ENCODE results near the gene PLXNA2. TPM values are rescaled to one million over a fixed set of nuclear protein-coding genes. Genes with fewer than 3 reads are reported as not detected.
A peak's percentile ranks its signal among the peaks of the same experiment; 100 is the strongest.

PLXNA2 gene
- total RNA-seq, 1 experiment from 2014 or later: 69.7 TPM

DNA sequence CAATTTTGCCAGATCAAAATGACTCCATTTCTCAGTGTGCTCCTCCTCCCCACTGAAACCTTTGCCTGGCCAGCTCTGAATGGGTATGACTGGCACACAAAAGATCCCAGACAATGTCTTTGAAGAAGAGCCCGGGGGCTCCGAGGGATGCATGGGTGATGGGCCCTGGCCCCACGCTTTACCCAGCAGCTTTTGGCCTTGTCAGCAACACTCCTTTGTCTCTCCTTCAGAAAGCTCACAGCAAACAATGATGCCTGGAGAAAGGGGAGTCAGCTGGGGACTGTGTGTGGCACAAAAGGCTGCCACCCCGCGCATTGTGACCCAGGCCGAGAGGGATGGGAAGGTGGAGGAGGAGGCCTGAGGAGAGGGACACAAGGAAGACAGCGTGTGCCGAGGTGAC, 45.9 kb downstream of the PLXNA2 start:
- POLR2A ChIA-PET: interaction anchor here (0.6 to 13.7 kb wide), 7 partner anchors 9 to 1942 kb away, joined by 3 to 219 read pairs (median 22); no protein-coding TSS in a partner anchor
- H3K4me1 Mint-ChIP-seq (ENCODE audit: insufficient read depth, unreplicated experiment): peaks cover 27% of the 10 kb centered on the region

DNA sequence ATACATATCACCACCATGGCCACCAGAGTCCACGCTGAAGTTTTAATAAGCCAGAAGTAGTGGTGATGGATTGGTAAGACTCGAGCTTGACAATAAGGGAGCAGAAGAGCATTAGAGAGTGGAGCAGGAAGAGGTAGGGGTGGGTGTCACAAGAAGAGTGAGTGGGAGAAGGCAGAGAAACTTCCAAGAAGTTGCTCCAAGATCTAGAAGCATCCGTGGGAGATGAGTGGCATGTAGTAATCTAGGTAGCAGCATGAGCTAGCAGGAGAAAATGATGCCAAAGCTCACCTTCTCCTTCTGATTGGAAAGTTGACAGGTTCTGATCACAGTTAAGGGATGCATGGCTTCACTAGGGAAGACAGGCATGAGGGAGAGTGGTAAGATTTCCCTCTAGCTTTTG, 49.2 kb downstream of the PLXNA2 start:
- H3K27me3 Mint-ChIP-seq (ENCODE audit: insufficient read depth, unreplicated experiment): no peaks in the 10 kb centered on the region
- ChIA-PET CTCF (interaction anchor here (0.7 to 47.3 kb wide), 12 partner anchors 8 to 554 kb away, joined by 3 to 1037 read pairs (median 5); partner anchors contain the start of gene PLXNA2), POLR2A (interaction anchor here (1.0 to 5.6 kb wide), 9 partner anchors 8 to 173 kb away, joined by 4 to 42 read pairs (median 9); no protein-coding TSS in a partner anchor)
- H3K4me3 Mint-ChIP-seq (ENCODE audit: unreplicated experiment): no peak overlapping the region
- H3K9me3 Mint-ChIP-seq (ENCODE audit: unreplicated experiment): no peaks in the 10 kb centered on the region
- H3K27ac Mint-ChIP-seq (ENCODE audit: low read depth, unreplicated experiment): no peak overlapping the region
- TF ChIP-seq, protein P1, sequence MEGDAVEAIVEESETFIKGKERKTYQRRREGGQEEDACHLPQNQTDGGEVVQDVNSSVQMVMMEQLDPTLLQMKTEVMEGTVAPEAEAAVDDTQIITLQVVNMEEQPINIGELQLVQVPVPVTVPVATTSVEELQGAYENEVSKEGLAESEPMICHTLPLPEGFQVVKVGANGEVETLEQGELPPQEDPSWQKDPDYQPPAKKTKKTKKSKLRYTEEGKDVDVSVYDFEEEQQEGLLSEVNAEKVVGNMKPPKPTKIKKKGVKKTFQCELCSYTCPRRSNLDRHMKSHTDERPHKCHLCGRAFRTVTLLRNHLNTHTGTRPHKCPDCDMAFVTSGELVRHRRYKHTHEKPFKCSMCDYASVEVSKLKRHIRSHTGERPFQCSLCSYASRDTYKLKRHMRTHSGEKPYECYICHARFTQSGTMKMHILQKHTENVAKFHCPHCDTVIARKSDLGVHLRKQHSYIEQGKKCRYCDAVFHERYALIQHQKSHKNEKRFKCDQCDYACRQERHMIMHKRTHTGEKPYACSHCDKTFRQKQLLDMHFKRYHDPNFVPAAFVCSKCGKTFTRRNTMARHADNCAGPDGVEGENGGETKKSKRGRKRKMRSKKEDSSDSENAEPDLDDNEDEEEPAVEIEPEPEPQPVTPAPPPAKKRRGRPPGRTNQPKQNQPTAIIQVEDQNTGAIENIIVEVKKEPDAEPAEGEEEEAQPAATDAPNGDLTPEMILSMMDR (IDR thresholded peaks at IDR 0.05; ENCODE audit: unreplicated experiment): no peak
- intact Hi-C loops (cut with micrococcal nuclease): no loop called here
- BruUV-seq (replicated peaks): no TSS peak
- H3K4me1 Mint-ChIP-seq (ENCODE audit: insufficient read depth, unreplicated experiment): peaks cover 20% of the 10 kb centered on the region
- peaks cover 10% of the 10 kb centered on the region for H3K36me3 Mint-ChIP-seq (ENCODE audit: insufficient read depth, unreplicated experiment)
- no peak for DNase-seq (ENCODE audit: unreplicated experiment)

More for the DNA sequence above, 45.9 kb downstream of the PLXNA2 start:
- TF ChIP-seq, protein P1 (IDR thresholded peaks at IDR 0.05; ENCODE audit: unreplicated experiment): no peak
- Mint-ChIP-seq H3K27ac (ENCODE audit: low read depth, unreplicated experiment) (peak overlapping the region; percentile 52), H3K27me3 (ENCODE audit: insufficient read depth, unreplicated experiment) (no peaks in the 10 kb centered on the region), H3K9me3 (ENCODE audit: unreplicated experiment) (no peaks in the 10 kb centered on the region), H3K4me3 (ENCODE audit: unreplicated experiment) (no peak overlapping the region), H3K36me3 (ENCODE audit: insufficient read depth, unreplicated experiment) (peaks cover 10% of the 10 kb centered on the region)
- CTCF ChIA-PET: interaction anchor here (0.7 to 47.3 kb wide), 14 partner anchors 9 to 176 kb away, joined by 3 to 1037 read pairs (median 4); partner anchors contain the start of gene PLXNA2
- DNase-seq (ENCODE audit: unreplicated experiment): no peak
- intact Hi-C loops (cut with micrococcal nuclease): no loop called here
- BruUV-seq (replicated peaks): no TSS peak

DNA sequence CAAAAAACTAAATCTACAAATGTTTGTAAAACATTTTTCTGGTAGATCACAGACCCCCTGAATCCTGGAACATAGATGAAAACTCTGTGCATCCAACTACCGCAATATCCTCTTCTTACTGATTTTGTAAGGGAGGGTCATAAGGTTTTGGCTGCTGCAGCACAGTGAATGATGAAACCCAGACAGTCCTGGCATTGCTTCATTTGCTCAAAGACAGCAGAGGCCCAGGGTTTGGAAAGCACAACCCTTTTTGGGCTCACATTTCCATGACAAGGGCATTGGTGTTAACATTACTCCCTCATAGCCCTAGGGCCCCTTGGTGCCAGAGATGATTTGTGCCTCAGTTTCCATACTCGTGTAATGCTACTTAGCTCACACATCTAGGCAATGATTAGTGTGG, 51.2 kb downstream of the PLXNA2 start:
- intact Hi-C loops (cut with micrococcal nuclease): no loop called here

DNA sequence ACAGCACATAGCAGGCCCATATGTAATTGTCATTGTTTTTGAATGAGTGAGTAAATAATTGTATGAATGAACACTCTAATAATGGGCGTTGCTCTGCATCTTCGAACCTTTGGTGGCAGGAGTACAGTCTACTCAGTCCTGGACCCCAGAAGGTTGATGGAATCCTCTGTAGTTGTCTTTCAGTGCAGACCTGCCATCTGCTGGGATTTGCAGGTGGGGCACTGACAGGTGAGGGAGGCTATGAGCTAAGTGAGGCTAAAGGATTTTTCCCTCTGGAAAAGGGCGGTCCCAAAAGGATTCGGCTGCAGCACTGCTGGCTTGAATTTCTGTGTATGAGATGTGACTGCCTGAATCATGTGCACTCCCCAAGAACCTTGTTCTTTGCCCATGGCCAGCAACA, 53.4 kb downstream of the PLXNA2 start:
- intact Hi-C loops (cut with micrococcal nuclease): no loop called here
- Mint-ChIP-seq H3K27ac (ENCODE audit: low read depth, unreplicated experiment) (no peak overlapping the region), H3K4me3 (ENCODE audit: unreplicated experiment) (no peak overlapping the region), H3K27me3 (ENCODE audit: insufficient read depth, unreplicated experiment) (no peaks in the 10 kb centered on the region), H3K4me1 (ENCODE audit: insufficient read depth, unreplicated experiment) (peaks cover 37% of the 10 kb centered on the region), H3K36me3 (ENCODE audit: insufficient read depth, unreplicated experiment) (peaks cover 9% of the 10 kb centered on the region), H3K9me3 (ENCODE audit: unreplicated experiment) (no peaks in the 10 kb centered on the region)
- BruUV-seq (replicated peaks): no TSS peak
- ChIA-PET CTCF (interaction anchor here (0.6 to 47.3 kb wide), 10 partner anchors 8 to 1670 kb away, joined by 3 to 1037 read pairs (median 3); partner anchors contain the start of gene PLXNA2), POLR2A (interaction anchor here (1.0 to 4.8 kb wide), 5 partner anchors 7 to 80 kb away, joined by 3 to 25 read pairs (median 3); no protein-coding TSS in a partner anchor)
- TF ChIP-seq, protein P1 (IDR thresholded peaks at IDR 0.05; ENCODE audit: unreplicated experiment): no peak
- no peak for DNase-seq (ENCODE audit: unreplicated experiment)

More for the DNA sequence above, 51.2 kb downstream of the PLXNA2 start:
- ChIA-PET CTCF (interaction anchor here (0.9 to 47.3 kb wide), 5 partner anchors 10 to 61 kb away, joined by 4 to 1037 read pairs (median 15); partner anchors contain the start of gene PLXNA2), POLR2A (interaction anchor here (1.0 to 4.4 kb wide), 7 partner anchors 9 to 46 kb away, joined by 5 to 22 read pairs (median 10); no protein-coding TSS in a partner anchor)
- TF ChIP-seq, protein P1 (IDR thresholded peaks at IDR 0.05; ENCODE audit: unreplicated experiment): no peak
- Mint-ChIP-seq H3K27ac (ENCODE audit: low read depth, unreplicated experiment) (no peak overlapping the region), H3K36me3 (ENCODE audit: insufficient read depth, unreplicated experiment) (peaks cover 8% of the 10 kb centered on the region), H3K4me3 (ENCODE audit: unreplicated experiment) (no peak overlapping the region), H3K4me1 (ENCODE audit: insufficient read depth, unreplicated experiment) (peaks cover 30% of the 10 kb centered on the region), H3K27me3 (ENCODE audit: insufficient read depth, unreplicated experiment) (no peaks in the 10 kb centered on the region), H3K9me3 (ENCODE audit: unreplicated experiment) (no peaks in the 10 kb centered on the region)
- peak; percentile 75 for DNase-seq (ENCODE audit: unreplicated experiment)
- no TSS peak for BruUV-seq (replicated peaks)
